WTC11 (cell line): ENCODE measurements around the gene FMNL2. TPM values are rescaled to one million over a fixed set of nuclear protein-coding genes. Genes with fewer than 3 reads are reported as not detected.
A peak's percentile ranks its signal among the peaks of the same experiment; 100 is the strongest.

Source experiments
- ATAC-seq: fragments of 200-7000 bp; cut with Tn5 transposase; 2 replicates; pipeline ENCODE4 v1.10.0; 2021; ENCODE audit warnings: mild to moderate bottlenecking, moderate library complexity
- CTCF ChIA-PET: fragments of 300-600 bp; sonication (Branson Sonifier 250); formaldehyde crosslinking; loops from one replicate; lab custom pipeline; 2021; ENCODE audit warnings: antibody characterized with exemption; lab: Charles Lee
- POLR2A ChIA-PET: fragments of 350-600 bp; sonication (Branson Sonifier 250); formaldehyde crosslinking; loops from one replicate; lab custom pipeline; 2021; ENCODE audit warnings: antibody characterized with exemption; lab: Charles Lee
- DNase-seq: peaks from one replicate; pipeline ENCODE4 v3.0.0; 2021; ENCODE audit warnings: low spot score
- H3K27ac Mint-ChIP-seq: 2 replicates; pipeline ENCODE4 v1.8.0; 2021; ENCODE audit warnings: mixed read lengths
- H3K27me3 Mint-ChIP-seq: 2 replicates; pipeline ENCODE4 v1.8.0; 2021; ENCODE audit warnings: low read depth, mild to moderate bottlenecking, moderate library complexity, mixed read lengths
- H3K36me3 Mint-ChIP-seq: 2 replicates; pipeline ENCODE4 v1.8.0; 2021; ENCODE audit warnings: mixed read lengths
- H3K4me1 Mint-ChIP-seq: 2 replicates; pipeline ENCODE4 v1.8.0; 2022; ENCODE audit warnings: mixed read lengths
- H3K4me3 Mint-ChIP-seq: 2 replicates; pipeline ENCODE4 v1.8.0; 2021; ENCODE audit warnings: mild to moderate bottlenecking, moderate library complexity, mixed read lengths
- H3K9me3 Mint-ChIP-seq: 2 replicates; pipeline ENCODE4 v1.8.0; 2021; ENCODE audit warnings: mixed read lengths
- AFF4 ChIP-seq: sonication (generic); formaldehyde crosslinking; IDR thresholded peaks from 2 replicates; pipeline ENCODE4 v1.8.1; 2023; ENCODE audit warnings: mild to moderate bottlenecking, missing genetic modification reagents, borderline replicate concordance
- AR ChIP-seq: fragments of 250-450 bp; sonication (Bioruptor Pico); IDR thresholded peaks from 2 replicates; pipeline ENCODE4 v1.9.0; 2021; ENCODE audit warnings: mild to moderate bottlenecking
- ATF1 ChIP-seq: sonication (generic); formaldehyde crosslinking; IDR thresholded peaks from 2 replicates; pipeline ENCODE4 v1.8.1; 2023; ENCODE audit warnings: mild to moderate bottlenecking, moderate library complexity, missing genetic modification reagents
- CREB1 ChIP-seq: sonication (generic); formaldehyde crosslinking; IDR thresholded peaks from 2 replicates; pipeline ENCODE4 v1.8.0; 2023; ENCODE audit warnings: mild to moderate bottlenecking, missing genetic modification reagents
- E2F4 ChIP-seq: sonication (generic); formaldehyde crosslinking; IDR thresholded peaks from 2 replicates; pipeline ENCODE4 v1.8.1; 2022; ENCODE audit warnings: low read depth, mild to moderate bottlenecking, moderate library complexity, missing genetic modification reagents, borderline replicate concordance
- ESRRA ChIP-seq: sonication (generic); formaldehyde crosslinking; IDR thresholded peaks from 2 replicates; pipeline ENCODE4 v1.8.1; 2022; ENCODE audit warnings: mild to moderate bottlenecking, missing genetic modification reagents, borderline replicate concordance
- IRF2 ChIP-seq: sonication (generic); formaldehyde crosslinking; IDR thresholded peaks from 2 replicates; pipeline ENCODE4 v1.8.0; 2022; ENCODE audit warnings: low read depth, missing genetic modification reagents, borderline replicate concordance
- KAT7 ChIP-seq: sonication (generic); formaldehyde crosslinking; IDR thresholded peaks from 2 replicates; pipeline ENCODE4 v1.8.1; 2023; ENCODE audit warnings: missing genetic modification reagents, mild to moderate bottlenecking, borderline replicate concordance
- NFE2L1 ChIP-seq: sonication (generic); formaldehyde crosslinking; IDR thresholded peaks from 2 replicates; pipeline ENCODE4 v1.8.1; 2023; ENCODE audit warnings: missing genetic modification reagents
- NR3C1 ChIP-seq: sonication (generic); formaldehyde crosslinking; conservative IDR thresholded peaks from 2 replicates; pipeline ENCODE4 v1.8.1; 2023; ENCODE audit warnings: low read depth, mild to moderate bottlenecking, missing genetic modification reagents
- SOX15 ChIP-seq: fragments of 250-450 bp; sonication (Bioruptor Pico); IDR thresholded peaks from 2 replicates; pipeline ENCODE4 v1.9.0; 2021; ENCODE audit warnings: mild to moderate bottlenecking
- TEAD1 ChIP-seq: sonication (generic); formaldehyde crosslinking; IDR thresholded peaks from 2 replicates; pipeline ENCODE4 v1.8.0; 2022; ENCODE audit warnings: mild to moderate bottlenecking, missing genetic modification reagents
- ZNF219 ChIP-seq: sonication (generic); formaldehyde crosslinking; IDR thresholded peaks from 2 replicates; pipeline ENCODE4 v1.8.0; 2023; ENCODE audit warnings: missing genetic modification reagents, mild to moderate bottlenecking, borderline replicate concordance
- ZNF232 ChIP-seq: sonication (generic); formaldehyde crosslinking; IDR thresholded peaks from 2 replicates; pipeline ENCODE4 v1.8.0; 2022; ENCODE audit warnings: mild to moderate bottlenecking, missing genetic modification reagents
- ZNF396 ChIP-seq: fragments of 250-450 bp; sonication (Bioruptor Pico); IDR thresholded peaks from 2 replicates; pipeline ENCODE4 v1.8.0; 2021; ENCODE audit warnings: mild to moderate bottlenecking, moderate library complexity, borderline replicate concordance
- ZNF425 ChIP-seq: fragments of 250-450 bp; sonication (Bioruptor Pico); conservative IDR thresholded peaks from 2 replicates; pipeline ENCODE4 v1.9.0; 2021; ENCODE audit warnings: mild to moderate bottlenecking
- total RNA-seq: library from RNA; stranded (reverse); gene quantifications from 3 replicates; pipeline ENCODE4 v1.2.3, GENCODE V29; 2021

FMNL2 gene
- total RNA-seq, 1 experiment from 2014 or later: 43.0 TPM

GRCh38 chr2:152546230-152546837 lies 211.4 kb downstream of the FMNL2 start (continued):
- TF ChIP-seq AR (CRISPR knock-in tag) (no peak), AFF4 (CRISPR knock-in tag) (no peak)

GRCh38 chr2:152548111-152548875 lies 213.3 kb downstream of the FMNL2 start:
- TF ChIP-seq ZNF425 (CRISPR knock-in tag) (no peak), ZNF232 (CRISPR knock-in tag) (no peak), ZNF219 (CRISPR knock-in tag) (no peak)
- DNase-seq: no peak

GRCh38 chr2:152548996-152549395 lies 214.0 kb downstream of the FMNL2 start:
- TF ChIP-seq ATF1 (CRISPR knock-in tag) (no peak), NFE2L1 (no peak)
- CTCF ChIA-PET: no interaction called here
- peaks cover 6% of the 10 kb centered on the region for H3K4me1 Mint-ChIP-seq
- DNase-seq (no peak), ATAC-seq (no peak)
- H3K27me3 Mint-ChIP-seq: no peaks in the 10 kb centered on the region
- H3K36me3 Mint-ChIP-seq: peaks cover under 1% of the 10 kb centered on the region
- POLR2A ChIA-PET: no interaction called here
- H3K27ac Mint-ChIP-seq: no peak overlapping the region
- no peaks in the 10 kb centered on the region for H3K9me3 Mint-ChIP-seq
- H3K4me3 Mint-ChIP-seq: no peak overlapping the region

More at GRCh38 chr2:152548111-152548875, 213.3 kb downstream of the FMNL2 start:
- Mint-ChIP-seq H3K4me1 (peaks cover 11% of the 10 kb centered on the region), H3K36me3 (peaks cover 4% of the 10 kb centered on the region), H3K4me3 (no peak overlapping the region), H3K27me3 (no peaks in the 10 kb centered on the region), H3K27ac (peak overlapping the region; percentile 2; the same call in 1 of the 2 replicates), H3K9me3 (no peaks in the 10 kb centered on the region)
- ChIA-PET POLR2A (no interaction called here), CTCF (no interaction called here)
- ATAC-seq: no peak

- Mint-ChIP-seq H3K9me3 (no peaks in the 10 kb centered on the region), H3K27ac (peak overlapping the region; percentile 10), H3K4me3 (no peak overlapping the region), H3K36me3 (no peaks in the 10 kb centered on the region), H3K27me3 (no peaks in the 10 kb centered on the region), H3K4me1 (peaks cover 6% of the 10 kb centered on the region)
- no peak for ATAC-seq
- CTCF ChIA-PET: no interaction called here
- POLR2A ChIA-PET: no interaction called here
- DNase-seq: no peak
- TF ChIP-seq TEAD1 (CRISPR knock-in tag) (no peak), E2F4 (CRISPR knock-in tag) (no peak), ZNF396 (CRISPR knock-in tag) (no peak), ESRRA (CRISPR knock-in tag) (no peak), ZNF425 (CRISPR knock-in tag) (no peak), KAT7 (CRISPR knock-in tag) (no peak), IRF2 (CRISPR knock-in tag) (no peak), SOX15 (CRISPR knock-in tag) (no peak), CREB1 (CRISPR knock-in tag) (no peak), NR3C1 (CRISPR knock-in tag) (no peak)
Observed at GRCh38 chr2:152549423-152549822, 214.4 kb downstream of the FMNL2 start.
